ENCODE measurements around the gene FBXL13.

FBXL13 gene

GRCh38 chr7:102837802-102838201, 236.8 kb downstream of the FBXL13 start:
- Histone ChIP-seq H3K36me3 (ENCODE audit: control insufficient read depth in 2 of 2, insufficient read depth in 2 of 2, low read length in 2 of 2) (no peaks in the 10 kb centered on the region), H3K4me1 (ENCODE audit: control insufficient read depth, insufficient read depth, low read length) (no peaks in the 10 kb centered on the region), H3K9ac (ENCODE audit: low read length in 2 of 2) (no peak overlapping the region), H3K9me3 (ENCODE audit: control insufficient read depth in 2 of 2, low read length in 2 of 2) (no peaks in the 10 kb centered on the region), H3K4me3 (ENCODE audit: low read length in 2 of 2) (no peak overlapping the region), H3K27ac (ENCODE audit: low read length) (no peak overlapping the region), H3K27me3 (ENCODE audit: control insufficient read depth in 1 of 2, insufficient read depth in 2 of 2, low read length in 2 of 2) (no peaks in the 10 kb centered on the region)

- no peaks in the 10 kb centered on the region for H3K4me1 ChIP-seq (ENCODE audit: control insufficient read depth, insufficient read depth, low read length)
- no peaks in the 10 kb centered on the region for H3K9me3 ChIP-seq (ENCODE audit: control insufficient read depth in 2 of 2, low read length in 2 of 2)
- H3K27me3 ChIP-seq (ENCODE audit: control insufficient read depth in 1 of 2, insufficient read depth in 2 of 2, low read length in 2 of 2) = no peaks in the 10 kb centered on the region
- H3K36me3 ChIP-seq (ENCODE audit: control insufficient read depth in 2 of 2, insufficient read depth in 2 of 2, low read length in 2 of 2) = no peaks in the 10 kb centered on the region
- H3K4me3 ChIP-seq (ENCODE audit: low read length in 2 of 2) = no peak overlapping the region
- H3K27ac ChIP-seq (ENCODE audit: low read length) = no peak overlapping the region
- no peak overlapping the region for H3K9ac ChIP-seq (ENCODE audit: low read length in 2 of 2)
Observed at GRCh38 chr7:102836977-102837376, 237.6 kb downstream of the FBXL13 start.

- Histone ChIP-seq H3K36me3 (ENCODE audit: control insufficient read depth in 2 of 2, insufficient read depth in 2 of 2, low read length in 2 of 2) (no peaks in the 10 kb centered on the region), H3K9ac (ENCODE audit: low read length in 2 of 2) (no peak overlapping the region), H3K9me3 (ENCODE audit: control insufficient read depth in 2 of 2, low read length in 2 of 2) (no peaks in the 10 kb centered on the region), H3K4me1 (ENCODE audit: control insufficient read depth, insufficient read depth, low read length) (no peaks in the 10 kb centered on the region), H3K4me3 (ENCODE audit: low read length in 2 of 2) (no peak overlapping the region), H3K27ac (ENCODE audit: low read length) (no peak overlapping the region), H3K27me3 (ENCODE audit: control insufficient read depth in 1 of 2, insufficient read depth in 2 of 2, low read length in 2 of 2) (no peaks in the 10 kb centered on the region)
Observed at GRCh38 chr7:102836191-102836919, 238.2 kb downstream of the FBXL13 start.

GRCh38 chr7:102834999-102835398, 239.6 kb downstream of the FBXL13 start:
- Histone ChIP-seq H3K4me3 (ENCODE audit: low read length in 2 of 2) (no peak overlapping the region), H3K36me3 (ENCODE audit: control insufficient read depth in 2 of 2, insufficient read depth in 2 of 2, low read length in 2 of 2) (peaks cover 0 to under 1% of the 10 kb centered on the region in 2 donors), H3K4me1 (ENCODE audit: control insufficient read depth, insufficient read depth, low read length) (no peaks in the 10 kb centered on the region), H3K27me3 (ENCODE audit: control insufficient read depth in 1 of 2, insufficient read depth in 2 of 2, low read length in 2 of 2) (no peaks in the 10 kb centered on the region), H3K9ac (ENCODE audit: low read length in 2 of 2) (no peak overlapping the region), H3K27ac (ENCODE audit: low read length) (no peak overlapping the region), H3K9me3 (ENCODE audit: control insufficient read depth in 2 of 2, low read length in 2 of 2) (no peaks in the 10 kb centered on the region)

GRCh38 chr7:102834466-102834865, 240.1 kb downstream of the FBXL13 start:
- H3K27ac ChIP-seq (ENCODE audit: low read length) = no peak overlapping the region
- H3K36me3 ChIP-seq (ENCODE audit: control insufficient read depth in 2 of 2, insufficient read depth in 2 of 2, low read length in 2 of 2) = peaks cover under 1 to 2% of the 10 kb centered on the region in 2 donors
- no peaks in the 10 kb centered on the region for H3K4me1 ChIP-seq (ENCODE audit: control insufficient read depth, insufficient read depth, low read length)
- no peaks in the 10 kb centered on the region for H3K9me3 ChIP-seq (ENCODE audit: control insufficient read depth in 2 of 2, low read length in 2 of 2)
- no peak overlapping the region for H3K4me3 ChIP-seq (ENCODE audit: low read length in 2 of 2)
- no peaks in the 10 kb centered on the region for H3K27me3 ChIP-seq (ENCODE audit: control insufficient read depth in 1 of 2, insufficient read depth in 2 of 2, low read length in 2 of 2)
- H3K9ac ChIP-seq (ENCODE audit: low read length in 2 of 2) = no peak overlapping the region

GRCh38 chr7:102833343-102833742, 241.3 kb downstream of the FBXL13 start:
- H3K27me3 ChIP-seq (ENCODE audit: control insufficient read depth in 1 of 2, insufficient read depth in 2 of 2, low read length in 2 of 2) = no peaks in the 10 kb centered on the region
- peaks cover 8% of the 10 kb centered on the region in 2 donors for H3K36me3 ChIP-seq (ENCODE audit: control insufficient read depth in 2 of 2, insufficient read depth in 2 of 2, low read length in 2 of 2)
- no peak overlapping the region for H3K27ac ChIP-seq (ENCODE audit: low read length)
- H3K9me3 ChIP-seq (ENCODE audit: control insufficient read depth in 2 of 2, low read length in 2 of 2) = no peaks in the 10 kb centered on the region
- H3K4me3 ChIP-seq (ENCODE audit: low read length in 2 of 2) = no peak overlapping the region
- H3K9ac ChIP-seq (ENCODE audit: low read length in 2 of 2) = no peak overlapping the region
- H3K4me1 ChIP-seq (ENCODE audit: control insufficient read depth, insufficient read depth, low read length) = no peaks in the 10 kb centered on the region

GRCh38 chr7:102832674-102833073, 241.9 kb downstream of the FBXL13 start:
- H3K9me3 ChIP-seq (ENCODE audit: control insufficient read depth in 2 of 2, low read length in 2 of 2) = no peaks in the 10 kb centered on the region
- no peak overlapping the region for H3K9ac ChIP-seq (ENCODE audit: low read length in 2 of 2)
- no peak overlapping the region for H3K27ac ChIP-seq (ENCODE audit: low read length)
- H3K36me3 ChIP-seq (ENCODE audit: control insufficient read depth in 2 of 2, insufficient read depth in 2 of 2, low read length in 2 of 2) = peaks cover 8% of the 10 kb centered on the region in 2 donors
- H3K4me3 ChIP-seq (ENCODE audit: low read length in 2 of 2) = no peak overlapping the region
- no peaks in the 10 kb centered on the region for H3K27me3 ChIP-seq (ENCODE audit: control insufficient read depth in 1 of 2, insufficient read depth in 2 of 2, low read length in 2 of 2)
- H3K4me1 ChIP-seq (ENCODE audit: control insufficient read depth, insufficient read depth, low read length) = no peaks in the 10 kb centered on the region

- no peak overlapping the region for H3K27ac ChIP-seq (ENCODE audit: low read length)
Observed at GRCh38 chr7:102830197-102830596, 244.4 kb downstream of the FBXL13 start.

GRCh38 chr7:102829075-102829474, 245.5 kb downstream of the FBXL13 start:
- no peak overlapping the region for H3K27ac ChIP-seq (ENCODE audit: low read length)
- H3K36me3 ChIP-seq (ENCODE audit: control insufficient read depth in 2 of 2, insufficient read depth in 2 of 2, low read length in 2 of 2) = peaks cover 11 to 13% of the 10 kb centered on the region in 2 donors
- peaks cover 0 to 3% of the 10 kb centered on the region in 2 donors for H3K9me3 ChIP-seq (ENCODE audit: control insufficient read depth in 2 of 2, low read length in 2 of 2)
- H3K9ac ChIP-seq (ENCODE audit: low read length in 2 of 2) = no peak overlapping the region
- no peaks in the 10 kb centered on the region for H3K27me3 ChIP-seq (ENCODE audit: control insufficient read depth in 1 of 2, insufficient read depth in 2 of 2, low read length in 2 of 2)
- no peaks in the 10 kb centered on the region for H3K4me1 ChIP-seq (ENCODE audit: control insufficient read depth, insufficient read depth, low read length)
- H3K4me3 ChIP-seq (ENCODE audit: low read length in 2 of 2) = no peak overlapping the region

More at GRCh38 chr7:102830197-102830596, 244.4 kb downstream of the FBXL13 start:
- no peaks in the 10 kb centered on the region for H3K4me1 ChIP-seq (ENCODE audit: control insufficient read depth, insufficient read depth, low read length)
- no peak overlapping the region for H3K9ac ChIP-seq (ENCODE audit: low read length in 2 of 2)
- H3K27me3 ChIP-seq (ENCODE audit: control insufficient read depth in 1 of 2, insufficient read depth in 2 of 2, low read length in 2 of 2) = no peaks in the 10 kb centered on the region
- H3K9me3 ChIP-seq (ENCODE audit: control insufficient read depth in 2 of 2, low read length in 2 of 2) = peaks cover 0 to 3% of the 10 kb centered on the region in 2 donors
- peaks cover 11 to 13% of the 10 kb centered on the region in 2 donors for H3K36me3 ChIP-seq (ENCODE audit: control insufficient read depth in 2 of 2, insufficient read depth in 2 of 2, low read length in 2 of 2)
- H3K4me3 ChIP-seq (ENCODE audit: low read length in 2 of 2) = no peak overlapping the region

- no peak overlapping the region for H3K27ac ChIP-seq (ENCODE audit: low read length)
- peaks cover 0 to 3% of the 10 kb centered on the region in 2 donors for H3K9me3 ChIP-seq (ENCODE audit: control insufficient read depth in 2 of 2, low read length in 2 of 2)
- H3K36me3 ChIP-seq (ENCODE audit: control insufficient read depth in 2 of 2, insufficient read depth in 2 of 2, low read length in 2 of 2) = peaks cover 11 to 13% of the 10 kb centered on the region in 2 donors
- no peaks in the 10 kb centered on the region for H3K27me3 ChIP-seq (ENCODE audit: control insufficient read depth in 1 of 2, insufficient read depth in 2 of 2, low read length in 2 of 2)
- no peak overlapping the region for H3K9ac ChIP-seq (ENCODE audit: low read length in 2 of 2)
- no peak overlapping the region for H3K4me3 ChIP-seq (ENCODE audit: low read length in 2 of 2)
- H3K4me1 ChIP-seq (ENCODE audit: control insufficient read depth, insufficient read depth, low read length) = no peaks in the 10 kb centered on the region
Observed at GRCh38 chr7:102828286-102828685, 246.3 kb downstream of the FBXL13 start.

GRCh38 chr7:102823390-102824119, 251.0 kb downstream of the FBXL13 start:
- Histone ChIP-seq H3K36me3 (ENCODE audit: control insufficient read depth in 2 of 2, insufficient read depth in 2 of 2, low read length in 2 of 2) (peaks cover 5 to 7% of the 10 kb centered on the region in 2 donors), H3K27me3 (ENCODE audit: control insufficient read depth in 1 of 2, insufficient read depth in 2 of 2, low read length in 2 of 2) (no peaks in the 10 kb centered on the region), H3K4me3 (ENCODE audit: low read length in 2 of 2) (no peak overlapping the region), H3K27ac (ENCODE audit: low read length) (no peak overlapping the region), H3K9ac (ENCODE audit: low read length in 2 of 2) (no peak overlapping the region), H3K4me1 (ENCODE audit: control insufficient read depth, insufficient read depth, low read length) (no peaks in the 10 kb centered on the region), H3K9me3 (ENCODE audit: control insufficient read depth in 2 of 2, low read length in 2 of 2) (peaks cover 0 to 3% of the 10 kb centered on the region in 2 donors)
